Retinal pigment epithelial cell (primary cell): Measurements from ENCODE around the gene ZNF710.

Experiments used
- DNase-seq: peaks from one replicate; pipeline ENCODE4 v3.0.0-alpha.2; 2010; ENCODE audit warnings: low read depth
- H3K4me3 ChIP-seq: 2 replicates; pipeline ENCODE4 v1.5.1; 2011; ENCODE audit warnings: mild to moderate bottlenecking, low read length, control low read depth, moderate library complexity
- TF ChIP-seq, protein P1 (sequence below): conservative IDR thresholded peaks from 2 replicates; pipeline ENCODE4 v1.5.1; 2011; ENCODE audit warnings: low read depth, low read length, control low read depth, inconsistent platforms

ZNF710 gene

DNA sequence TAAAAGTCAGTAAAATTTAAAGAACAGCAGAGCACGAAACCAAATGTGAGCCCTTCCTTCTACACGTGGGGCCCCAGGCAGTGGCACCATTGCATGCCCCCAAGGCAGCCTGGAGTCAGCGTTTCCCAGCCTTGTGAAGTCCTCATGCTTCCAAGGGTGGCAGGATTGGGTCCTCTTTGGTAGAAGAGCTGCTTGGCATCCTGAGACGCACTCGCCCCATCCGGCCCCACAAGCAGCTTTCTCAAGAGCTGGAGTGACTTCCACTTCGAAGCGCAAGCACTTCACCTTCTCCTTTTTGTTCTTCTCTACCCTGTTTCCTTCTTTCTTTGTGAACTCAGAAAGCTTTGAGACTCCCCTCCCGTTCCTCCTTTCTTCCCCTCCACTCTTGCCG is 34.7 kb downstream of the ZNF710 start:
- TF ChIP-seq, protein P1, sequence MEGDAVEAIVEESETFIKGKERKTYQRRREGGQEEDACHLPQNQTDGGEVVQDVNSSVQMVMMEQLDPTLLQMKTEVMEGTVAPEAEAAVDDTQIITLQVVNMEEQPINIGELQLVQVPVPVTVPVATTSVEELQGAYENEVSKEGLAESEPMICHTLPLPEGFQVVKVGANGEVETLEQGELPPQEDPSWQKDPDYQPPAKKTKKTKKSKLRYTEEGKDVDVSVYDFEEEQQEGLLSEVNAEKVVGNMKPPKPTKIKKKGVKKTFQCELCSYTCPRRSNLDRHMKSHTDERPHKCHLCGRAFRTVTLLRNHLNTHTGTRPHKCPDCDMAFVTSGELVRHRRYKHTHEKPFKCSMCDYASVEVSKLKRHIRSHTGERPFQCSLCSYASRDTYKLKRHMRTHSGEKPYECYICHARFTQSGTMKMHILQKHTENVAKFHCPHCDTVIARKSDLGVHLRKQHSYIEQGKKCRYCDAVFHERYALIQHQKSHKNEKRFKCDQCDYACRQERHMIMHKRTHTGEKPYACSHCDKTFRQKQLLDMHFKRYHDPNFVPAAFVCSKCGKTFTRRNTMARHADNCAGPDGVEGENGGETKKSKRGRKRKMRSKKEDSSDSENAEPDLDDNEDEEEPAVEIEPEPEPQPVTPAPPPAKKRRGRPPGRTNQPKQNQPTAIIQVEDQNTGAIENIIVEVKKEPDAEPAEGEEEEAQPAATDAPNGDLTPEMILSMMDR: no peak
- no peak overlapping the region for H3K4me3 ChIP-seq
- DNase-seq: no peak

DNA sequence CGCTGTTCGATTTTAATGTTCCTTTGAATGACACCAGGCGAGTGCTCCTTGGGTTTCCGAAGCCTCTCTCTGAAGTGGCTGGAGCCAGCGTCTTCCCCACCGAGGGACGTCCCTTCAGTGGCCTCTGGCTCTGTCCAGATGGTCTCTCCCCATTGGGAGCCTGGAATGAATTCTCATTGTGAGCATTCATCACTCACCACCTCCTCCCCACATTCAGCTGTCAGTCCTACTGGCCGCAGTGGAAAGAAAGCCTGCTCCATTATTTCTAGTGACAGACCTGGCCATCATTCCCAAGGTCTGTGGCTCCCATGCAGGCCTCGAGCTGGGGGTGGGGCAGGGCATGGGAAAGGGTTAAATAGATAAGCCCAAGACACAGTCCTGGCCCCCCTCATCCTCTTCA is 35.2 kb downstream of the ZNF710 start:
- no peak for DNase-seq
- no peak overlapping the region for H3K4me3 ChIP-seq
- TF ChIP-seq, protein P1: no peak

DNA sequence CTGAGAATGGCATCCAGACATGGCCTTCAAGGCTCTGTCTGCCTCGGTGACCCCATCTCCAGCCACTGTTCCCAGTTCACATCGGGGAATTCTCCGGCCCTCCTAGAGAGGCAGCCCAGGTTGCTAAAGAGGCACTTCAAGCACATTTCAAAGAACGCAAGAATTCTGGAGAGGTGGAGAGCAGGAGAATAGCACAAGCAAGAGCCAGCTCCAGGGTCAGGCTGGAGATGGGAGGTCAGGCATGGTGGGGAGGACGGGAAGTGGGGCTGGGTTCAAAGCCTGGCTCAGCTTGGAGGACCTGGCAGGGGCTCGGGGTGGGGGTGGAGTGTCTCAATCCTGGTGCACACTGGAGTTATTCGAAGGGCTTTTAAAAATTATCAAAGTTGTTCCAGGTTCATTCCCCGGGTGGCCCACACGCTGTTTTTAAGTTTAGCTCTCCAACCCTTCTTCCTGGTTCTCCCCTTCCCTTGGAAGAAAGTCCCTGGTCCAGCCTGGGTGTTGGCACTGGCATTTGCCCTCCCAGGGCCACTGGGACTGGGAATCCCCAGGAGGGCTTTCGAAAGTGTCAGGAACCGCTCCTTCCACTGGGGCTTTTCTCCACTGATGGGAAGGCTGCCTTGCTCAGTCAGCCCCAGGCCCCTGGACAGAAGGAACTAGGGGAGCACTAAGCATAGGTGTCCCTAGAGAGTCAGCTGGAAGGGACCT is 35.8 kb downstream of the ZNF710 start:
- DNase-seq: no peak
- TF ChIP-seq, protein P1: no peak
- no peak overlapping the region for H3K4me3 ChIP-seq

DNA sequence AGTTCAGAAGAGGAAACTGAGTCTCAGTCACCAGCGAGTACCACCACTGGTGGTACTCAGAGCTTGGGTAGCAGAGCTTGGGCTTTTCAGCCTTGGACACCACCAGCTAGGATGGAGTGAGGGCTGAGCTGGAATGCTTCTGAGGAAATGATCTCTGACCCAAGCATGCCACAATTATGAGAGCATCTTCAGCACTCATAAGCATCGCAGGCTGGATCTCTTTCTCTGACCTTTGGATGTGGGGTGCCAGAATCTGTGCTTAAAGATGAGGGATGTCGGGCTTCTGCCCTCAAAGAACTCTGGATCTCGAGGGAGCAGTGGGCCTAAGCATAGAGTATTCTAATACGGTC is 36.4 kb downstream of the ZNF710 start:
- H3K4me3 ChIP-seq: no peak overlapping the region
- TF ChIP-seq, protein P1: no peak
- no peak for DNase-seq

DNA sequence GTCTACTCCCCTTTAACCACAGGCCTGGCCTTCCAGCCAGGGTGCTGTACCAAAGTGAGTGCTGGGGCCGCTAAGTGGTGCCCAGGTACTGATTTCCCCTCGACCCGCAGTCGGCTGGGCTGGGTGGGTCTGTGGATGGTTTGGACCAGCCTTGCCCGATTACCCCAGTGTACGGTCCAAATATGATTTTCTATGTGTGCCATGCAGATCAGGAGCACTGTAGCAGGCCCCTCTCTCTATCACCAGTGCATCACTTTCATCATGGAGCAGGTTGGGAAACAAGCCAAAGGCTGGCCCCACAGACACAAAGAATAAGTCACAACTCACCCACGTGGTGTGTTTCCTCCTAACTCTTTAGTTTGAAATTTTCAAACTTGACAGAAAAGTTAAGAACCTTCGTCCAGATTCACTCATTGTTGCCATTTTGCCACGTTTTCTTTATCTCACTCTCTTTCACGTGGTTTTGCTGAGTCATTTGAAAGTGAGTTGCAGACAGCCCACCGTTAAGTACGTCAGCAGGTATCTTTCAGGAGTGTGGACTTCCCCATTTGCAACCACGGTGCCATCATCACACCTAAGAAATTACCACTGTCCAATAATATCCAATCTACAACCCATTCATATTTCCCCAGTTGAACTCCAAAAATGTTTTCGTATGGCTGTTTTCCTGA is 37.0 kb downstream of the ZNF710 start:
- TF ChIP-seq, protein P1: no peak
- no peak for DNase-seq
- no peak overlapping the region for H3K4me3 ChIP-seq

DNA sequence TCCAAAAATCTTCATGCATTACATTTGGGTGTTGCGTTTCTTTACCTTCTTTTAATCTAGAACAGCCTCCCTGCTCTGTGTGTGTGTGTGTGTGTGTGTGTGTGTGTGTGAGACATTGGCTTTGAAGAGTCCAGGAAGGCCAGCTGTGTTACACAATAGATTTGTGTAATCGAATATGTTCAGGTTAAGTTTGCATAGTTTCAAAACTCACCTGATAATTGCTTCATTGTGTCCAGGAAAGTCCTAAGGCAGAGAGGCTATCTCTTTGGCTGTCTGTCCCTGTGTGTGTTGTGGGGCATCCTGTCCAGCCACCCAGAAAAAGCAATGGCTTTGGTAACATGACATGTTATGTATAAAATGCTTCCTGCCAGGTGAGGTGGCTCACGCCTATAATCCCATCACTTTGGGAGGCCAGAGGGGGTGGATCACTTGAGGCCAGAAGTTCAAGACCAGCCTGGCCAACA is 37.5 kb downstream of the ZNF710 start:
- TF ChIP-seq, protein P1: no peak
- H3K4me3 ChIP-seq: no peak overlapping the region
- DNase-seq: no peak

DNA sequence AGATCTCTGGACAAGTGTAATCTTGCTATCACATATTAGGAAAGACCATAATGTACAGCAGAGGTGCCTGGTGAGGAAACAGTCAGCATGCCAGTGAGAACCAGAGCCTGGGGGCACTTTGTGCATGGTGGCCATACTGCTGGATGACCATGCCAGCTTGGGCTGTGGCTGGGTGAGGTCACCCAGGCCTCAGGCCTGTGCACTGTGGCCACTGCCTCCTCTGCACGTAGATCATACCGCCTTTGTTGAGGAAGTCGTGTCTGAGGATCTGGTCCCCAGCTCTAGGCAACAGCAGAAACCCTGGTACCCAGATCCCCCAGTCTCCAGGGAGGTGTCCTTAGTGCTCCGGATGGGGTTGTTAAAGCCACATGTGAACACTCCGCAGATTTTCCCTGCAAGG is 38.9 kb downstream of the ZNF710 start:
- TF ChIP-seq, protein P1: no peak
- no peak overlapping the region for H3K4me3 ChIP-seq
- no peak for DNase-seq
